T-helper 1 cell treated with Interleukin-12 subunit alpha and Interleukin-12 subunit beta and Interleukin-4 antibody, amounts not matched to agents 30 ng/mL and 1 ng/mL, for 36 hours (primary cell): Measurements from ENCODE around the gene TRIM37. TPM values are rescaled to one million over a fixed set of nuclear protein-coding genes. Genes with fewer than 3 reads are reported as not detected.
"Not testable (repeated sequence)": the region's sequence is repeated elsewhere in the genome, so short reads cannot be mapped to it uniquely, and the experiment has no call there.

Experiments
- intact Hi-C: fragments of 100-400 bp; cut with micrococcal nuclease; formaldehyde crosslinking; loops from one replicate; pipeline ENCODE4 v1.15.1; 2024
- total RNA-seq: library from RNA; stranded (reverse); gene quantifications from 2 replicates; pipeline ENCODE4 v1.2.3, GENCODE V29; 2022

The TRIM37 gene
- total RNA-seq, 1 donor from 2014 or later = 24.9 TPM

GRCh38 chr17:58957725-58958073 lies 149.0 kb downstream of the TRIM37 start:
- intact Hi-C loops = not testable (repeated sequence)

GRCh38 chr17:58956997-58957724 lies 149.5 kb downstream of the TRIM37 start:
- intact Hi-C loops = no loop called here

GRCh38 chr17:58954358-58954757 lies 152.3 kb downstream of the TRIM37 start:
- intact Hi-C loops = not testable (repeated sequence)

GRCh38 chr17:58947824-58948223 lies 158.9 kb downstream of the TRIM37 start:
- intact Hi-C loops = no loop called here

- intact Hi-C loops = no loop called here
Observed at GRCh38 chr17:58947411-58947810, 159.3 kb downstream of the TRIM37 start.

GRCh38 chr17:58944166-58944565 lies 162.5 kb downstream of the TRIM37 start:
- intact Hi-C loops = no loop called here

- intact Hi-C loops = no loop called here
Observed at GRCh38 chr17:58936295-58936694, 170.4 kb downstream of the TRIM37 start.

GRCh38 chr17:58932956-58933355 lies 173.7 kb downstream of the TRIM37 start:
- intact Hi-C loops = no loop called here

Other genes starting within 250 kb of the TRIM37 start
- 77.0 and 82.3 TPM in 2 replicates for gene SKA2, start 48.3 kb upstream of the TRIM37 start, total RNA-seq
- 40.6 and 48.8 TPM in 2 replicates for gene PRR11, start 48.9 kb upstream of the TRIM37 start, total RNA-seq
- gene SMG8, start 103.2 kb upstream of the TRIM37 start, total RNA-seq = 21.3 and 21.7 TPM in 2 replicates
- 2.1 and 2.5 TPM in 2 replicates for gene GDPD1, start 113.6 kb upstream of the TRIM37 start, total RNA-seq
- gene YPEL2, start 224.8 kb upstream of the TRIM37 start, total RNA-seq = 7.9 and 10.4 TPM in 2 replicates